Measurements from ENCODE around the gene WWTR1.

The WWTR1 gene

GRCh38 chr3:149657321-149657925 is 402 bp downstream of the WWTR1 start:
- no peak for TF ChIP-seq CTCF (IDR thresholded peaks at IDR 0.05; ENCODE audit: control extremely low read depth, extremely low read depth, low read depth, missing control alignments)
- no peak for DNase-seq (ENCODE audit: extremely low spot score)
- POLR2A ChIA-PET, result no interaction called here
- CTCF ChIA-PET, result interaction anchor here (0.7 to 5.6 kb wide), 10 partner anchors 14 to 165 kb away, joined by 3 to 33 read pairs (median 4); no protein-coding TSS in a partner anchor

GRCh38 chr3:149655826-149656574 is 1.8 kb downstream of the WWTR1 start:
- TF ChIP-seq CTCF (IDR thresholded peaks at IDR 0.05; ENCODE audit: control extremely low read depth, extremely low read depth, low read depth, missing control alignments), result no peak
- DNase-seq (ENCODE audit: extremely low spot score), result no peak
- ChIA-PET CTCF (interaction anchor here (1.3 to 5.6 kb wide), 5 partner anchors 15 to 125 kb away, joined by 3 to 33 read pairs (median 4); no protein-coding TSS in a partner anchor), POLR2A (no interaction called here)

GRCh38 chr3:149654188-149654601 is 3.6 kb downstream of the WWTR1 start:
- DNase-seq (ENCODE audit: extremely low spot score), result no peak
- ChIA-PET CTCF (interaction anchor here (1.0 to 1.8 kb wide), 5 partner anchors 20 to 86 kb away, joined by 3 to 5 read pairs (median 3); no protein-coding TSS in a partner anchor), POLR2A (no interaction called here)
- TF ChIP-seq CTCF (IDR thresholded peaks at IDR 0.05; ENCODE audit: control extremely low read depth, extremely low read depth, low read depth, missing control alignments), result no peak

- TF ChIP-seq CTCF (IDR thresholded peaks at IDR 0.05; ENCODE audit: control extremely low read depth, extremely low read depth, low read depth, missing control alignments), result no peak
- no peak for DNase-seq (ENCODE audit: extremely low spot score)
- CTCF ChIA-PET, result interaction anchor here (1.3 to 1.8 kb wide), 4 partner anchors 21 to 85 kb away, joined by 3 to 5 read pairs (median 3); no protein-coding TSS in a partner anchor
- POLR2A ChIA-PET, result no interaction called here
These were observed 4.3 kb downstream of the WWTR1 start for GRCh38 chr3:149653564-149653963.

- TF ChIP-seq CTCF (IDR thresholded peaks at IDR 0.05; ENCODE audit: control extremely low read depth, extremely low read depth, low read depth, missing control alignments), result no peak
- no peak for DNase-seq (ENCODE audit: extremely low spot score)
- ChIA-PET CTCF (interaction anchor here (1.3 kb wide), 1 partner anchor 85 kb away, joined by 3 read pairs; no protein-coding TSS in a partner anchor), POLR2A (no interaction called here)
These were observed 4.7 kb downstream of the WWTR1 start for GRCh38 chr3:149653136-149653535.

- DNase-seq (ENCODE audit: extremely low spot score), result no peak
- ChIA-PET POLR2A (no interaction called here), CTCF (interaction anchor here (0.7 kb wide), 1 partner anchor 19 kb away, joined by 3 read pairs; no protein-coding TSS in a partner anchor)
- no peak for TF ChIP-seq CTCF (IDR thresholded peaks at IDR 0.05; ENCODE audit: control extremely low read depth, extremely low read depth, low read depth, missing control alignments)
These were observed 7.0 kb downstream of the WWTR1 start for GRCh38 chr3:149650828-149651227.
